SK-N-SH (cell line): ENCODE results near the gene AKR1D1.

Experiments
- FOXJ3 ChIP-seq: sonication (generic); formaldehyde crosslinking; IDR thresholded peaks from 2 replicates; pipeline ENCODE4 v1.5.1; 2020; ENCODE audit warnings: mild to moderate bottlenecking, missing genetic modification reagents
- GABPA ChIP-seq: IDR thresholded peaks from 2 replicates; pipeline ENCODE4 v1.4.0; 2012; ENCODE audit warnings: low read depth, mild to moderate bottlenecking
- RAD21 ChIP-seq: IDR thresholded peaks from 2 replicates; pipeline ENCODE4 v1.6.1; 2012; ENCODE audit warnings: mild to moderate bottlenecking, low read length
- TAF1 ChIP-seq: IDR thresholded peaks from 2 replicates; pipeline ENCODE4 v1.6.1; 2012; ENCODE audit warnings: low read depth, mild to moderate bottlenecking, low read length, moderate library complexity, borderline replicate concordance
- TF ChIP-seq, protein P1 (sequence below): fragments of 200-600 bp; sonication (generic); IDR thresholded peaks from 2 replicates; pipeline ENCODE4 v1.6.1; 2017; ENCODE audit warnings: antibody characterized with exemption, mild to moderate bottlenecking, moderate library complexity

DNA sequence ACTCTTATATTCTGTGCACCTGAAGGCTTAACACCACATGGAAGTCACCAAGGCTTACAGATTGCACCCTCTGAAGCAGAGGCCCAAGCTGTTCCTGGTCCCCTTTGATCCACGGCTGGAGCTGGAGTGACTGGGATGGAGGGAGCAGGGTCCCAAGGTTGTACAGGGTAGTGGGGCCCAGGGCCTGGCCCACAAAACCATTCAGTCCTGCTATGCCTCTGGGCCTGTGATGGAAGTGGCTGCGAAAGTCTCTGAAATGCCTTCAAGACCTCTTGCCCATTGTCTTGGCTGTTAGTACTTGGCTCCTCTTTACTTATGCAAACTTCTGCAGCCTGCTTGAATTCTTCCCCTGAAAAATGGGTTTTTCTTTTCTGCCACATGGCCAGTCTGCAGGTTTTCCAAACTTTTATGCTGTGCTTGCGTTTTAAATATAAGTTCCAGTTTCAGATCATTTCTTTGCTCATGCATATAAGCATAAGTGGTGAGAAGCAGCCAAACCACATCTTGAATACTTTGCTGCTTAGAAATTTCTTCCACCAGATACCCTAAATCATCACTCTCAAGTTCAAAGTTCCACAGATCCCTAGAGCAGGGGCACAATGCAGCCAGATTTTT is 53.4 kb downstream of the AKR1D1 start:
- TF ChIP-seq, protein P1, sequence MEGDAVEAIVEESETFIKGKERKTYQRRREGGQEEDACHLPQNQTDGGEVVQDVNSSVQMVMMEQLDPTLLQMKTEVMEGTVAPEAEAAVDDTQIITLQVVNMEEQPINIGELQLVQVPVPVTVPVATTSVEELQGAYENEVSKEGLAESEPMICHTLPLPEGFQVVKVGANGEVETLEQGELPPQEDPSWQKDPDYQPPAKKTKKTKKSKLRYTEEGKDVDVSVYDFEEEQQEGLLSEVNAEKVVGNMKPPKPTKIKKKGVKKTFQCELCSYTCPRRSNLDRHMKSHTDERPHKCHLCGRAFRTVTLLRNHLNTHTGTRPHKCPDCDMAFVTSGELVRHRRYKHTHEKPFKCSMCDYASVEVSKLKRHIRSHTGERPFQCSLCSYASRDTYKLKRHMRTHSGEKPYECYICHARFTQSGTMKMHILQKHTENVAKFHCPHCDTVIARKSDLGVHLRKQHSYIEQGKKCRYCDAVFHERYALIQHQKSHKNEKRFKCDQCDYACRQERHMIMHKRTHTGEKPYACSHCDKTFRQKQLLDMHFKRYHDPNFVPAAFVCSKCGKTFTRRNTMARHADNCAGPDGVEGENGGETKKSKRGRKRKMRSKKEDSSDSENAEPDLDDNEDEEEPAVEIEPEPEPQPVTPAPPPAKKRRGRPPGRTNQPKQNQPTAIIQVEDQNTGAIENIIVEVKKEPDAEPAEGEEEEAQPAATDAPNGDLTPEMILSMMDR, result no peak
- no peak for TF ChIP-seq TAF1
- TF ChIP-seq FOXJ3 (CRISPR knock-in tag), result no peak
- no peak for TF ChIP-seq RAD21
- TF ChIP-seq GABPA, result no peak
